GM20431 (cell line): Measurements from ENCODE around the gene SYTL5.
"Not testable (repeated sequence)": the region's sequence is repeated elsewhere in the genome, so short reads cannot be mapped to it uniquely, and the experiment has no call there.

ENCODE experiments used
- in situ Hi-C: fragments of 300-500 bp; cut with MseI, MboI; formaldehyde crosslinking; loops from one replicate; pipeline ENCODE4 v1.15.0; 2020; ENCODE audit warnings: low sequenced_read_pairs; ENCODE audit not compliant: unreplicated experiment

Gene SYTL5

GRCh38 chrX:38006291-38006690 lies at the start of gene SYTL5:
Gene SYTL5 (plus strand): TSS chrX:38006553. CDS start chrX:38033890, 27,337 bp downstream.
- in situ Hi-C loops: no loop called here

DNA sequence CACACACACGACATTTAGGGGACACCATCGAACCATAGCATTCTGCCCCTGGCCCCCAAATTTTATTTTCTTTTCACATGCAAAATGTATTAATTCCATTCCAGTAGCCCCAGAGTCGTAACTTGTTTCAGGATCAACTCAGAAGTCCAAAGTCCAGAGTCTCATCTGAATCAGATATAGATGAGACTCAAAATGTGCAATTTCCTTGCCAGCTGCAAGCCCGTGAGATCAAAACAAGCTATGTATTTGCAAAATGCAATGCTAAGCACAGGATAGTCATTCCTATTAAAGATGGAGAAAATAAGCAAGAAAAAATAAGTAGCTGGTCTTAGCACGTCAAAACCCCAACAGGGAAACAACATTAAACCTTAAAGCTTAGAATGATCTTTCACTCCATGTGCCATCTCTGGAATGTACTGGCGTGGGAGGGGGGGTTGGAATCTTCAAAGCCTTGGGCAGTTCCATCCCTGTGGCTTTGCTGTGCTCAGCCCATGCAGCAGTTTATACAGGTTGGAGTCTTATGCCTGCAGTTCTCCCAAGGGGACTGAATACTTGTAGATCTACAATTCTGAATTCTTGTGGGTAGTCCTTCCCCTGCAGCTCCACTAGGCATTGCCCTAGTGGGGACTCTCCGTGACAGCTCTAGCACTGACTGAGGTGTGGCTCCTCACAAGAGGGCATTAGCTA lies 47.7 kb upstream of the SYTL5 start:
- in situ Hi-C loops: no loop called here

DNA sequence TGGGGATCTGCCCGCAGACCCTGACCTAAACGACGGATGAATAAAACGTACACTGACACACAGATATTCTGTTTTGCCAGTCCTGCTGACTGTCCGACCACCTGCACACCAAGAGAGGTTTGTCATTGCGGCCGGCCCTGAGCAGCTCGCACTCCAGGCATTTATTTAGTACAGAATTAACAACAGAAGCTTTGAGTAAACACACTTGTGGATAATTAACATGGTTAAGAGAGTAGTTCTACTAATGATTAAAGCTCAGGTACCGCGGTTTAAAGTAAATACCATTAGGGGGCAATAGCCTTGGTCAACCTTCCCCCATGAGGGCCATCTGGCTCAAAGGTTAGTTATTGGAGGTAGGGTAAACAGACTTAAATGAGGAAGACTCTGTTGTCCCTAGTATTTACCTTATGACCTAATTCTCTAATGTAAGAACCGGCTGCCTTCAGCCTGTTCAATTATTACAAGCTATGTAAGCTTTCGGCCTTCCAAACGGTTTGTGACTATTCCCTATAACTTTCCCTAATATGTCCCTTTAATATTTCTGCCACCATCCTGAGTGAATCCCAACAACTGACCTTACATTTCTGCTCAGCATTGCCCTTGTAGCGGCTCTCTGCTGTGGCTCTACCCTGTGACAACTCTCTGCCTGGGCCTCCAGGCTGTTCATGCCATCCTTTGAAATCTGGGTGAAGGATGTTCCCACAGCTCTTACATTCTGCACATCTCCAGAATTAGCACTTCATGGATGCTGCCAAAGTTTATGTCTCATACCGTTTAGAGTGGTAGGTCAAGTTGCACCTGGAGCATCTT lies 46.9 kb upstream of the SYTL5 start:
- in situ Hi-C loops: no loop called here

DNA sequence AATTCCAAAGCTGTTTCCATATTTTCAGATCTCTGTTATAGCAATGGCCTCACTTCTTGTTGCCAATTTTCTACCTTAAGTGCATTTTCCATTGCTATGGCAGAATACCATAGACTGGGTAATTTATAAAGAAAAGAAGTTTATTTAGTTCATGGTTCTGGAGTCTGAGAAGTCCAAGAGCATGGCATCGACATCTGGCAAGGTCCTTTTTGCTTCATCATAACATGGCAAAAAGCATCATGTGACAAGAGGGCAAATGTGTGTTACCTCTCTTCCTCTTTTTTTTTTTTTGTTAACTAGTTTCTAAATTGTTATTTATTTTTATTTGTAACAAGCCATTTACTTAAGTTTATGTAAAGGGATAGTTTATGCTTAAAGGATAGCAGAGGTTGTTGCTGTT lies 45.2 kb upstream of the SYTL5 start:
- in situ Hi-C loops: no loop called here

DNA sequence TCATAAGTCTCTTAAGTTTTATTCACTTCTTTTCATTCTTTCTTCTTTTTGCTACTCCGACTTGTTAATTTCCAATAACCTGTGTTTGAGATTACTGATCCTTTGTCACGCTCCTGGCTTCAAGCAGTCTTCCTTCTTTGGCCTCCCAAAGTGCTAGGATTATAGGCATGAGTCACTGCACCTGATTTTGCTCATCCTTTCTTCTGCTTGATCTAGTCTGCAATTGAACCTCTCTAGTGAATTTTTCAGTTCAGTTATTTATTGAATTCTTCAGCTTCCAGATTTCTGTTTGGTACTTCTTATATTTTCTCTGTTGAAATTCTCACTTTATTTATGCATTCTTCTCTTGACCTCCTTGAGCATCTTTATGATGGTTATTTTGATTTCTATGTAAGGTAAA lies 38.6 kb upstream of the SYTL5 start:
- in situ Hi-C loops: no loop called here

DNA sequence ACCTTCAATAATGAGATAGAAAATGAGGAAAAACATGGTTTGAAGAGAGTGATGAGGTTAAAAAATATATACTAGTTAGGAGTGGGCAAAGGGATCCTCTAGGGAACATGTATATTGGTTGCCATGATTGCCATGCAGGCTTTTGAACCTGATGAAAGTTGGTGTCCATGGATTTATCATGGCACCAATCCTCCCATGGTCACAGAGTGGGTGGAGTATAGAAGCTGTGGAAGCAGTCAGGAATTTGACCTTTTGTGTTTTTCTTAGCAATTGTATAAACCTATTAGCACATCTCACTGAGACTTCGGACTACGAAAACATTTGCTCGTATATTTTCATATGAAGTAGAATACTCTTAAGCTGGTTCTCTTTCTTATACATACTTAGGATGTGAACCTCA lies 30.9 kb upstream of the SYTL5 start:
- in situ Hi-C loops: no loop called here

- in situ Hi-C loops: no loop called here
Measured at GRCh38 chrX:37976153-37976552, 30.2 kb upstream of the SYTL5 start.

GRCh38 chrX:37984880-37985279 lies 21.5 kb upstream of the SYTL5 start:
- in situ Hi-C loops: no loop called here

DNA sequence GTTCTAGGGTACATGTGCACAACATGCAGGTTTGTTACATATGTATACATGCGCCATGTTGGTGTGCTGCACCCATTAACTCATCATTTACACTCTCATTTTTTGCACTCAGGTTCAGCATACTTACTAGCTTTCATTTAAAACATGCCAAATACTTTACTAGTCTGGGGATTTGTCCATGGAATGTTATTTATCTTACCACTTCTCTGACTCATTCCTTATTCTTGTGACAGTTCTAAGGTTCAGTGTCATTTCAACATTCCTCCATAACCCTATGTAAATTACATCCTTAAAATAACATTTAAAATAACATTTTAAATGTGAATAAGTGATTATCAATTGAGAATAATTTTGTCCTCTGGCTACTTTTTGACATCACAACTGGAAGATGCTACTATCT lies 19.5 kb upstream of the SYTL5 start:
- in situ Hi-C loops: no loop called here

GRCh38 chrX:37989304-37989703 lies 17.0 kb upstream of the SYTL5 start:
- in situ Hi-C loops: no loop called here

DNA sequence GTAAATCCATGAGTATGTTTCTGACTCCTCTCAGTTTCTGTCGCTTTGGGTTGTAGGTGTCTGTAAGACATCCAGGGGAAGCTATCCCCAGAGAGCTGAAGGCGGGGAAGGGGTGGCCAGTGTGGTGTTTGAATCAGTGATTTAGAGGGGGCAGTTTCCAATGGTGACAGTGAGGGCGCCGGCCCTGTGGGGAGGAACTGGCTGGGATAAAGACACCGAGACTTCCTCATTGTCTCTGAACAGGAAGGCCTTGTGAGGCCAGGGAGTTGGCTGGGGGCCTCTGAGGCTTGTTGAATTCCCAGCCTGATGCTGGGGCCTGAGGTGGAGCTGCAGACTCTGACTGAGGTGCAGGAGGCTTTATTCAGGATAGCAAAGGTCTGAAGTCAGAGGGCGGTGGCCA lies 15.1 kb upstream of the SYTL5 start:
- in situ Hi-C loops: not testable (repeated sequence)

GRCh38 chrX:37993176-37993575 lies 13.2 kb upstream of the SYTL5 start:
- in situ Hi-C loops: no loop called here

DNA sequence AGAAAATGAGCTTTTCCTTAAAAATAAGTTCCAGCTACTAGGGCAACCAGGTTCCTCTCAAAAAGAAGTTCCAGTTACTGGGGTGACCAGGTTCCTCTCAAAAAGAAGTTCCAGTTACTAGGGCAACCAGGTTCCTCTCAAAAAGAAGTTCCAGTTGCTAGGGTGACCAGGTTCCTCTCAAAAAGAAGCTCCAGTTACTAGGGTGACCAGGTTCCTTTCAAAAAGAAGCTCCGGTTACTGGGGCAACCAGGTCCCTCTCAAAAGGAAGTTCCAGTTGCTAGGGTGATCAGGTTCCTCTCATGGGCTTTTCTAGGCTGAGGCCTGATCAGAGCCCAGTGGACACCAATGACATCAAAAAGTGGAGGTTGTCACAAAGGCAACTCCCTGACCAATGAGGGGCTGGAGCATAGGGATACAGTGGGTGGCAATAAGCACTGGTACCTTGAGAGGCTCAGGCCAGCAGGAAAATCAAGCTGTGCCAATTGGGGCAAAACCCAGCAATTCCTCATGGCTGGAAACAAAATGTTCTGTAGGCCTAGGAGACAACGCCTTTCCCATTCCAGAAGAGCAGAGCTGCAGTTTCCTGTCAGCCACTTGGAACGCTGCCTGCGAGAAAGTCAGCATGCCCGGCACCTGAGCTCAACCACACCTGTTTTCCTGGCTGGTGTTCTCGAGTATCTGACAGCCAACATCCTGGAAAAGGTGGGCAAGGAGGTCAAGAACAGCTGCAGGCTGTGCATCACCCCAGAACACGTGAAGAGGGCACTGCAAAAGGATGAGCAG lies 12.3 kb upstream of the SYTL5 start:
- in situ Hi-C loops: no loop called here

DNA sequence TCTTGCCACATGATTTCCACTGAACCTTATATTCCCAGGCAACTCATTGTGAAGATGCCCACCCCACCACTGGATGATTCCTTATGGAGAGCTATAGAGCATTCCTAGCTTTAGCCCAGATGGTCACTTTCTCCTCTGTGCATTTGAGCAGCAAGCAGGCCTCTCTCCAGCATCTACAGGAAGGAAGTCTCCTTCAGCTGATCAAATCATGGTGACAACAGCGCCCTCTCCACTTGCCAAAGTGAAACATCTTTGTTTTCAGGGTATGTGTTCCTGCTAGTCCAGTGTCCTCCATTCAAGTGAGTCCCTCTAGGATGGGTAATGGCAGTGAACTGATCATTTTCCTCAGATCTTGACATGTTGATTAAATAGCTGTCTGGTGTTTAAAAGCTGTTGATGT lies 10.9 kb upstream of the SYTL5 start:
- in situ Hi-C loops: no loop called here

- in situ Hi-C loops: no loop called here
Measured at GRCh38 chrX:37997096-37997495, 9.3 kb upstream of the SYTL5 start.

DNA sequence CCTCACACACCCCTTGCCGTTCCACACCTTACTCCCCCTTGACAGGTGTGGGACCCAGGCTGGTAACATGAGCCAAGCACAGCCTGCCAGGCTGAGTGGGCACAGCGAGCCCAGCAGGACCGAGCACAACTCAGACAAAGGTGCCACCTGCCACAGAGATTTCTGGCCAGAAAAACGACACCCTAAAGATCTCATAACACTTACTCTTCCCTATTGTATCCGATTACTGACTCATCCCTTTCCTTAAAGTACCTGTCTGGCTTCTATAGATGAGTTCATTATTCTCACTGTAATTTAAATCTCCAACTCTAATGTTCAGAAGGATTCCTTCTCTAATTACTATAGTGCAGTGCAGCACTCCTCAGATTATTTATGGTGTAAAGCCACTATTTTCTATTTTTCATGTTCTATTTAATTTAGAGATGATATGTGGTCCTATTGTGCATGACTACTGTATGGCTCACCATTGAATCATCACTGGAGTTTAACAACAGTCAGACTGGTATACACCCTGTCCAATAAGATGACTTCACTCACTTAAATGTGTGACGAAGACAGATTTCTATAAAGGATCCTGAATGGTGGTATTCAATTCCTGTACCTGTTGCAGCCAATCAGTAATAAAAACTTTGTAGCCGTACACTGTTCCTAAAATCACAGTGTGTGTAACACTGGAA lies 7.6 kb upstream of the SYTL5 start:
- in situ Hi-C loops: no loop called here

- in situ Hi-C loops: no loop called here
Measured at GRCh38 chrX:38000706-38001105, 5.6 kb upstream of the SYTL5 start.

- in situ Hi-C loops: no loop called here
Measured at GRCh38 chrX:38004046-38004445, 2.3 kb upstream of the SYTL5 start.

GRCh38 chrX:38006778-38007177 lies 425 bp downstream of the SYTL5 start:
- in situ Hi-C loops: no loop called here

DNA sequence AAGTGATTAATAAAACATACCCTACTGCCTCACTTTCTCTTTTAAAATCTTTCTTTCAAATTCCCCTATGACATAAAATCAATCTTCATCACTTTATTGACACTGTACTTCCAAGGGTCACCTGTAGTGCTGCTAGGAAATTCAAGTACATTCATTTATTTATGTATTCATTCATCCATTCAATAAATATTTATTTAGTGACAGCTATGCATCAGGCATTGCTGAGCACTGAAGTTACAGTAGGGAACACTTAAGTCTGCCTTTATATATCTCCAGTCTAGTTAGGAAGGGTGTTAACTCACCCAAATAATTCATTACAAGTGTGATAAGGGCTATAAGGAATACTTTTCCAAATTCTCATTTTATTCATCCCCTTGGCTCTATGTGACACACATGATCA lies 2.3 kb downstream of the SYTL5 start:
- in situ Hi-C loops: no loop called here
